ENCODE measurements around the gene ECEL1. TPM values are rescaled to one million over a fixed set of nuclear protein-coding genes. Genes with fewer than 3 reads are reported as not detected.

ECEL1 gene
- total RNA-seq, 3 donors from 2014 or later (not counting 1 experiment from before 2014, with no cell fraction given) = not detected

GRCh38 chr2:232521098-232521497 lies 33.5 kb upstream of the ECEL1 start:
- Mint-ChIP-seq H3K9me3 (no peaks in the 10 kb centered on the region), H3K36me3 (no peaks in the 10 kb centered on the region), H3K4me3 (no peak overlapping the region), H3K27me3 (ENCODE audit: low read depth in 2 of 2) (peaks cover 12 to 30% of the 10 kb centered on the region in 2 donors), H3K4me1 (peaks cover 0 to 4% of the 10 kb centered on the region in 2 donors), H3K27ac (no peak overlapping the region)
- DNase-seq (no peak), ATAC-seq (no peak)
- Histone ChIP-seq H3K4me1 (ENCODE audit: control insufficient read depth, insufficient read depth, low read length) (peaks cover 26% of the 10 kb centered on the region), H3K4me3 (ENCODE audit: low read length) (no peak overlapping the region), H3K27me3 (ENCODE audit: control insufficient read depth, insufficient read depth, low read length) (peaks cover 18% of the 10 kb centered on the region), H3K9me3 (ENCODE audit: control insufficient read depth, insufficient read depth, low read length) (no peaks in the 10 kb centered on the region), H3K27ac (ENCODE audit: low read length) (no peak overlapping the region), H3K36me3 (ENCODE audit: control insufficient read depth, insufficient read depth, low read length) (no peaks in the 10 kb centered on the region)
- TF ChIP-seq, protein P1, sequence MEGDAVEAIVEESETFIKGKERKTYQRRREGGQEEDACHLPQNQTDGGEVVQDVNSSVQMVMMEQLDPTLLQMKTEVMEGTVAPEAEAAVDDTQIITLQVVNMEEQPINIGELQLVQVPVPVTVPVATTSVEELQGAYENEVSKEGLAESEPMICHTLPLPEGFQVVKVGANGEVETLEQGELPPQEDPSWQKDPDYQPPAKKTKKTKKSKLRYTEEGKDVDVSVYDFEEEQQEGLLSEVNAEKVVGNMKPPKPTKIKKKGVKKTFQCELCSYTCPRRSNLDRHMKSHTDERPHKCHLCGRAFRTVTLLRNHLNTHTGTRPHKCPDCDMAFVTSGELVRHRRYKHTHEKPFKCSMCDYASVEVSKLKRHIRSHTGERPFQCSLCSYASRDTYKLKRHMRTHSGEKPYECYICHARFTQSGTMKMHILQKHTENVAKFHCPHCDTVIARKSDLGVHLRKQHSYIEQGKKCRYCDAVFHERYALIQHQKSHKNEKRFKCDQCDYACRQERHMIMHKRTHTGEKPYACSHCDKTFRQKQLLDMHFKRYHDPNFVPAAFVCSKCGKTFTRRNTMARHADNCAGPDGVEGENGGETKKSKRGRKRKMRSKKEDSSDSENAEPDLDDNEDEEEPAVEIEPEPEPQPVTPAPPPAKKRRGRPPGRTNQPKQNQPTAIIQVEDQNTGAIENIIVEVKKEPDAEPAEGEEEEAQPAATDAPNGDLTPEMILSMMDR (IDR thresholded peaks at IDR 0.05) = no peak
- intact Hi-C loops (cut with micrococcal nuclease) = no loop called here
- 92% methylated on average over 14 of the region's 14 CpGs for WGBS (ENCODE audit: insufficient coverage)

DNA sequence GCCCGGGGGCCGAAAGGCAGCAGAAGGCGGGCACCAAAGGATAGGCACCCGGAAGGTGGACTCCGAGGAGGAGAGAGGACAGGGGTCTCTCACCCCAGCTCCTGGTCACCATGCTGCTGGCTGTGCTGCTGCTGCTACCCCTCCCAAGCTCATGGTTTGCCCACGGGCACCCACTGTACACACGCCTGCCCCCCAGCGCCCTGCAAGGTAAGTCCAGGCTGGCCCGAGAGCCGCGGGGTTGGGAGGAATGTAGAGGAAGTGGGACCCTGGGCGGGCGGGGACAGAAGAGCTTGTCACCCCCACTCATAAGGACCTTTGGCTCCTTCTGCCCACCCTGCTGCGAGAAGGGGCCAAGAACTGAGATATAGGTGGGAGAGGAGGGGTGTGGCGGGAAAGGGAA lies 32.9 kb upstream of the ECEL1 start:
- H3K4me3 Mint-ChIP-seq = no peak overlapping the region
- no peak overlapping the region for H3K27ac Mint-ChIP-seq
- WGBS (ENCODE audit: insufficient coverage) = 83% methylated on average over 8 of the region's 15 CpGs
- ATAC-seq (no peak), DNase-seq (no peak)
- H3K36me3 ChIP-seq (ENCODE audit: control insufficient read depth, insufficient read depth, low read length) = no peaks in the 10 kb centered on the region
- H3K27ac ChIP-seq (ENCODE audit: low read length) = no peak overlapping the region
- no peaks in the 10 kb centered on the region for H3K9me3 ChIP-seq (ENCODE audit: control insufficient read depth, insufficient read depth, low read length)
- H3K36me3 Mint-ChIP-seq = no peaks in the 10 kb centered on the region
- H3K4me1 Mint-ChIP-seq = peaks cover 0 to 4% of the 10 kb centered on the region in 2 donors
- H3K4me3 ChIP-seq (ENCODE audit: low read length) = no peak overlapping the region
- intact Hi-C loops (cut with micrococcal nuclease) = no loop called here
- H3K4me1 ChIP-seq (ENCODE audit: control insufficient read depth, insufficient read depth, low read length) = peaks cover 26% of the 10 kb centered on the region
- TF ChIP-seq, protein P1 (IDR thresholded peaks at IDR 0.05) = no peak
- no peaks in the 10 kb centered on the region for H3K9me3 Mint-ChIP-seq
- peaks cover 18% of the 10 kb centered on the region for H3K27me3 ChIP-seq (ENCODE audit: control insufficient read depth, insufficient read depth, low read length)
- H3K27me3 Mint-ChIP-seq (ENCODE audit: low read depth in 2 of 2) = peaks cover 12 to 30% of the 10 kb centered on the region in 2 donors

GRCh38 chr2:232519581-232520438 lies 32.2 kb upstream of the ECEL1 start, which contains the start of gene PRSS56:
Gene PRSS56 (plus strand): TSS chr2:232520388. CDS start chr2:232520599, 211 bp downstream.
- Histone ChIP-seq H3K27ac (ENCODE audit: low read length) (no peak within 1 kb of the TSS), H3K4me3 (ENCODE audit: low read length) (no peak within 1 kb of the TSS), H3K36me3 (ENCODE audit: control insufficient read depth, insufficient read depth, low read length) (no peaks in the 10 kb centered on the region), H3K9me3 (ENCODE audit: control insufficient read depth, insufficient read depth, low read length) (no peaks in the 10 kb centered on the region), H3K4me1 (ENCODE audit: control insufficient read depth, insufficient read depth, low read length) (peaks cover 26% of the 10 kb centered on the region), H3K27me3 (ENCODE audit: control insufficient read depth, insufficient read depth, low read length) (peaks cover 18% of the 10 kb centered on the region)
- WGBS (ENCODE audit: insufficient coverage) = 81% methylated on average over 17 of the region's 19 CpGs
- Mint-ChIP-seq H3K4me1 (peaks cover 0 to 4% of the 10 kb centered on the region in 2 donors), H3K36me3 (no peaks in the 10 kb centered on the region), H3K4me3 (no peak within 1 kb of the TSS), H3K27me3 (ENCODE audit: low read depth in 2 of 2) (peaks cover 12 to 29% of the 10 kb centered on the region in 2 donors), H3K9me3 (no peaks in the 10 kb centered on the region), H3K27ac (no peak within 1 kb of the TSS)
- ATAC-seq (no peak), DNase-seq (no peak)
- TF ChIP-seq, protein P1 (IDR thresholded peaks at IDR 0.05) = no peak
- intact Hi-C loops (cut with micrococcal nuclease) = no loop called here

Measured in natural killer cell (primary cell).